ENCODE measurements around the gene NPFFR2. TPM values are rescaled to one million over a fixed set of nuclear protein-coding genes. Genes with fewer than 3 reads are reported as not detected.

The NPFFR2 gene
- not detected for total RNA-seq

- no peaks in the 10 kb centered on the region for H3K36me3 ChIP-seq
- no peak for TF ChIP-seq EP300 (IDR thresholded peaks at IDR 0.05)
- TF ChIP-seq CTCF (IDR thresholded peaks at IDR 0.05), result no peak
- no peak for TF ChIP-seq POLR2A (IDR thresholded peaks at IDR 0.05)
- TF ChIP-seq POLR2AphosphoS5 (IDR thresholded peaks at IDR 0.05), result no peak
- DNase-seq (ENCODE audit: low spot score in 2 of 2), result no peak
- peak within 1 kb of the TSS; percentile 16 for H3K4me3 ChIP-seq
- no peaks in the 10 kb centered on the region for H3K9me3 ChIP-seq
- H3K27me3 ChIP-seq, result peaks cover 17% of the 10 kb centered on the region
- H3K27ac ChIP-seq, result no peak within 1 kb of the TSS
- WGBS, result 41% methylated on average over 21 of the region's 36 CpGs
- no peaks in the 10 kb centered on the region for H3K4me1 ChIP-seq
Observed at GRCh38 chr4:72031868-72032608, at the start of gene NPFFR2. Gene NPFFR2 (plus strand): TSS chr4:72032000. CDS start chr4:72128592, 96,592 bp downstream.

DNA sequence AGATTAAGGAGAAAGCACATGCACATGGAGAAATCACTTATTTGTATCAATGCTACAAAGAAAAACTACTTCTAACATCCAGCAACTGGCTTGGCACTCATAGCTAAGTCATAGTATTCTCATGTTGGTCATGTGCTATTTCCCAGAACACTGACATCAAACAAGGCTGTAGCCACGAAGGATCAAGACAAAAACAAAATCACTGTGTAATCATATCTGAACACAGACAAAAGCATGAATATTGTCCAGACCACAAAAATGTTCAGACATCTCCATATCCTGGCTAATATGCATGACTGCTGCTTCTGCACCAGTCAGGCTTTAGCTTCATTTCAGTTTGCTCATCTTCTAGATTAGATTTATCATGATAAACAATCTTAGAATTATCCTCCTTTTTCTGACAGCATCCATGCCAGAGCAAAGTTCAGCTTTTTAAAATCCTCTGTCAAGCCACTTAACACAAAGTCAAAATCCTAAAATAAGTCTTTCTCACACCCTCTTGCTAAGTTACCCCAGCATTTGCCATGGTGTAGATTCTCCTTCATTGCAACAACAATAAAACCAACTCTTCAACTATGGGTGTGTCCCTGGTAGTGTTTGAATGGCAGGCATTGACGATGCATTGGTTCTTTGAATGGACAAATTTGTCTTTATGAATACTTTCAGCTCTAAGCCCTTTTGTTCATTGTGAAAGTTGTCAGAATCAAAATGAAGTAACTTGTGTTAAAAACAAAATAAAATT lies 39.1 kb upstream of the NPFFR2 start:
- DNase-seq (ENCODE audit: low spot score in 2 of 2), result no peak
- 54% methylated on average over 2 of the region's 2 CpGs for WGBS
- Histone ChIP-seq H3K4me3 (no peak overlapping the region), H3K36me3 (no peaks in the 10 kb centered on the region), H3K27ac (no peak overlapping the region), H3K9me3 (no peaks in the 10 kb centered on the region), H3K27me3 (no peaks in the 10 kb centered on the region), H3K4me1 (no peaks in the 10 kb centered on the region)
- TF ChIP-seq POLR2AphosphoS5 (IDR thresholded peaks at IDR 0.05), result no peak
- no peak for TF ChIP-seq POLR2A (IDR thresholded peaks at IDR 0.05)
- TF ChIP-seq CTCF (IDR thresholded peaks at IDR 0.05), result no peak
- no peak for TF ChIP-seq EP300 (IDR thresholded peaks at IDR 0.05)

- Histone ChIP-seq H3K4me3 (no peak overlapping the region), H3K27ac (no peak overlapping the region), H3K36me3 (no peaks in the 10 kb centered on the region), H3K27me3 (no peaks in the 10 kb centered on the region), H3K9me3 (no peaks in the 10 kb centered on the region), H3K4me1 (no peaks in the 10 kb centered on the region)
- DNase-seq (ENCODE audit: low spot score in 2 of 2), result no peak
- TF ChIP-seq EP300 (IDR thresholded peaks at IDR 0.05), result no peak
- no peak for TF ChIP-seq POLR2AphosphoS5 (IDR thresholded peaks at IDR 0.05)
- TF ChIP-seq CTCF (IDR thresholded peaks at IDR 0.05), result no peak
- no peak for TF ChIP-seq POLR2A (IDR thresholded peaks at IDR 0.05)
- WGBS, result 100% methylated on average over 1 of the region's 1 CpG
Observed at GRCh38 chr4:71994559-71994958, 37.2 kb upstream of the NPFFR2 start.

DNA sequence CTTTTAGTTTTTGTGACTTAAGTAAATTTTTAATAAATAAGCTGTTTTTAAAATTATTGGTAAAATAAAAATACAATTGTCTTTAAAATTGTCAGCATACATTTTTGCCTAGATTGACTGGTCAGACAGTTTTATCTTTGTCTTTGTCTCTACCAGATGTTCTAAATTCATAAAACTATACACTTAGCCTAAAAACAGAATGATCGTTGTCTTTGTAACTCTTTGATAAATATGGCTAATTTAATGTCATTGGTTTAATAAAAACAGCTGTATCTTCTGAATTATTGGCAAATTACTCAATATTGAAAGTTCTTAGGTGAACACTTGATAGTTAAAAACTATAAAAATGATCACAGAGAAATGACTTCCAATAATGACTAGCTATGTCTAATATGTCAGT lies 36.5 kb upstream of the NPFFR2 start:
- 90% methylated on average over 1 of the region's 1 CpG for WGBS
- Histone ChIP-seq H3K27me3 (no peaks in the 10 kb centered on the region), H3K4me1 (no peaks in the 10 kb centered on the region), H3K4me3 (no peak overlapping the region), H3K27ac (no peak overlapping the region), H3K36me3 (no peaks in the 10 kb centered on the region), H3K9me3 (no peaks in the 10 kb centered on the region)
- TF ChIP-seq EP300 (IDR thresholded peaks at IDR 0.05), result no peak
- TF ChIP-seq CTCF (IDR thresholded peaks at IDR 0.05), result no peak
- no peak for TF ChIP-seq POLR2AphosphoS5 (IDR thresholded peaks at IDR 0.05)
- no peak for TF ChIP-seq POLR2A (IDR thresholded peaks at IDR 0.05)
- DNase-seq (ENCODE audit: low spot score in 2 of 2), result no peak

GRCh38 chr4:72006586-72006985 lies 25.2 kb upstream of the NPFFR2 start:
- Histone ChIP-seq H3K9me3 (no peaks in the 10 kb centered on the region), H3K27ac (no peak overlapping the region), H3K4me1 (no peaks in the 10 kb centered on the region), H3K27me3 (no peaks in the 10 kb centered on the region), H3K36me3 (no peaks in the 10 kb centered on the region), H3K4me3 (no peak overlapping the region)
- DNase-seq (ENCODE audit: low spot score in 2 of 2), result no peak
- WGBS, result 68% methylated on average over 2 of the region's 2 CpGs
- no peak for TF ChIP-seq POLR2AphosphoS5 (IDR thresholded peaks at IDR 0.05)
- no peak for TF ChIP-seq EP300 (IDR thresholded peaks at IDR 0.05)
- no peak for TF ChIP-seq POLR2A (IDR thresholded peaks at IDR 0.05)
- TF ChIP-seq CTCF (IDR thresholded peaks at IDR 0.05), result no peak

Measured in suprapubic skin (tissue), 4 donors.